Posterior cingulate gyrus (tissue), 11 donors: ENCODE data around the gene CD226.
"Not testable (repeated sequence)": the region's sequence is repeated elsewhere in the genome, so short reads cannot be mapped to it uniquely, and the experiment has no call there.

ENCODE experiments used
- DNase-seq, 10 donors: peaks; one replicate each; pipeline versions ENCODE4 v3.0.0 to v3.0.0-alpha.2; 2020 to 2021; ENCODE audit warnings: mixed read lengths in 3 of 10
- intact Hi-C: fragments of 100-400 bp; cut with DNase I; formaldehyde crosslinking; loops from one replicate; pipeline ENCODE4 v1.15.1; 2023

The CD226 gene

GRCh38 chr18:69834980-69835379, 112.7 kb downstream of the CD226 start:
- intact Hi-C loops, DNase-seq: not testable (repeated sequence)

DNA sequence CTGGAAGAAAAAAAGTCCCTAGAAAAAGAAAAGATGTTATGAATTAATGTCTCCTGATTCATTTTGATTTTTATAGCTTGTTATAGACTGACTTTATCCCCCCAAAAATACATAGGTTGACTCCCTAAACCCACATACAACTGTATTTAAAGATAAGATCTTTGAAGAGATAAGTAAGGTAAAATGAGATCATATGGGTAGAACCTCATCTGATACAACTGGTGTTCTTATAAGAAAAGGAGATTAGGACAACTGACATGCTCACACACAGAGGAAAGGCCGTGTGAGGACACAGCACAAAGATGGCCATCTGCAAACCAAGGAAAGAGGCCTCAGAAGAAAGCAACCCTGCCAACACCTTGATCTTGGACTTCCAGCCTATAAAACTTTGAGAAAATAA, 117.5 kb downstream of the CD226 start:
- intact Hi-C loops = no loop called here
- DNase-seq = no peak

DNA sequence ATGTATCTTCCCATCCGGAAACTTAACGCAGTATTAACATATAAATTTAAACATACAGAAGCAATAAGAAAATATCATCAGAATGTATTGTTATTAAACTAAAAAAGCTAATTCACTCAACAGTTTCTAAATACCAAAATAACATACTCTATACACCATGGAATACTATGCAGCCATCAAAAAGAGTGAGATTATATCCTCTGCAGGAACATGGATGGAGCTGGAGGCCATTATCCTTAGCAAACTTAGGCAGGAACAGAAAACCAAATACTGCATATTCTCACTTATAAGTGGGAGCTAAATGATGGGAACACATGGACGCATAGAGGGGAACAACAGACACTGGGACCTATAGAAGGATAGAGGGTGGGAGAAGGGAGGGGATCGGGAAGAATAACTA, 127.1 kb downstream of the CD226 start:
- DNase-seq = no peak
- intact Hi-C loops = no loop called here

GRCh38 chr18:69819460-69819859, 128.2 kb downstream of the CD226 start:
- intact Hi-C loops = no loop called here
- DNase-seq = no peak

GRCh38 chr18:69817335-69817940, 130.2 kb downstream of the CD226 start:
- DNase-seq = no peak
- intact Hi-C loops = no loop called here

GRCh38 chr18:69814861-69815385, 132.8 kb downstream of the CD226 start:
- no peak for DNase-seq
- intact Hi-C loops = no loop called here

GRCh38 chr18:69813559-69813958, 134.1 kb downstream of the CD226 start:
- DNase-seq = no peak
- intact Hi-C loops = no loop called here

- intact Hi-C loops = no loop called here
- DNase-seq = no peak
Measured at GRCh38 chr18:69808399-69808798, 139.3 kb downstream of the CD226 start.

DNA sequence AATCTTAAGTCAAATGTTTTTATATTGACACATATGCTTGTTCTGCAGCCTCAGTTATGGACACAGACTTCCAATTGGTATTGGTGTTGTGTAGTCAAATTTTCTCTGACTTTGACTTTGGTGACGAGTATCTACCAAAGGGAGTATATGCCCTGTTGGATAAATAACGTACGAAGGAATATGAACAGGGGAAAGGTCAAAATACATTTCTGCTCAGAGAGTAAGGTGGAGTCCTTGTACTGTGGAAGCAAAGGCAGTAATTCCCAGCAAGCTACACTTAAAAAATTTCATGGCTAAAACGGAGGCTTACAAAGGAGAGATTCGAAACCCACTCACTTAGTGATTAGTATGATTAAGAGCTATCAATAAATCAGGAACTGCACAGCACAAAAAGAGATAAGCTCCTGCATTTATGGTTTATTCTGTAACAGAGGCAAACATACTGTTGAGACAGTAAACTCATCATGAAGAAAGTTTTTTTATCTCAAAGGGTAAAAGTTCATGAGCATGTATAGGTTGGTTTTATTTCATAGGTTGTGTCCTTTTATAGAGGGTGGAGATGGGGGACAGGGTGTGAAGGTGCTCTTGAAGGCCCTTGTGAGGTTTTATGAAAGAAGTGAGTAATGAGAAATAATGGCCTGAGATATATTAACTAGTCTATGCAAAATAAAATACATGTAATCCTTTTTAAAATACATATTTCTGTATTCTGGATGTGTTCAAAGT, 142.7 kb downstream of the CD226 start:
- intact Hi-C loops = no loop called here
- no peak for DNase-seq
